BE2C (cell line): ENCODE results near the gene ATP6V1B1.

ENCODE experiments used
- DNase-seq: peaks from one replicate; pipeline ENCODE4 v3.0.0-alpha.2; 2020
- H3K27me3 ChIP-seq: fragments of 250-450 bp; sonication (Bioruptor Pico); 2 replicates; pipeline ENCODE4 v1.5.1; 2020; ENCODE audit warnings: mild to moderate bottlenecking
- H3K36me3 ChIP-seq: fragments of 250-450 bp; sonication (Bioruptor Pico); 2 replicates; pipeline ENCODE4 v1.5.1; 2020; ENCODE audit warnings: mild to moderate bottlenecking
- H3K4me1 ChIP-seq: fragments of 250-450 bp; sonication (Bioruptor Pico); 2 replicates; pipeline ENCODE4 v1.5.1; 2020
- H3K4me3 ChIP-seq: 2 replicates; pipeline ENCODE4 v1.5.1; 2011; ENCODE audit warnings: low read depth, low read length
- H3K9me3 ChIP-seq: fragments of 250-450 bp; sonication (Bioruptor Pico); 2 replicates; pipeline ENCODE4 v1.5.1; 2020
- CTCF ChIP-seq: IDR thresholded peaks from 2 replicates; pipeline ENCODE4 v1.5.1; 2012; ENCODE audit warnings: mild to moderate bottlenecking, low read depth, low read length

The ATP6V1B1 gene

GRCh38 chr2:70897977-70898226 is 37.8 kb upstream of the ATP6V1B1 start:
- DNase-seq: no peak
- Histone ChIP-seq H3K4me1 (no peaks in the 10 kb centered on the region), H3K36me3 (no peaks in the 10 kb centered on the region), H3K27me3 (no peaks in the 10 kb centered on the region), H3K9me3 (no peaks in the 10 kb centered on the region), H3K4me3 (no peak overlapping the region)
- TF ChIP-seq CTCF: no peak

GRCh38 chr2:70898363-70899240 is 37.1 kb upstream of the ATP6V1B1 start:
- Histone ChIP-seq H3K4me3 (no peak overlapping the region), H3K9me3 (no peaks in the 10 kb centered on the region), H3K4me1 (no peaks in the 10 kb centered on the region), H3K27me3 (no peaks in the 10 kb centered on the region), H3K36me3 (no peaks in the 10 kb centered on the region)
- no peak for DNase-seq
- no peak for TF ChIP-seq CTCF

GRCh38 chr2:70901227-70902066 is 34.3 kb upstream of the ATP6V1B1 start:
- no peaks in the 10 kb centered on the region for H3K36me3 ChIP-seq
- H3K9me3 ChIP-seq: no peaks in the 10 kb centered on the region
- DNase-seq: peak; percentile 35
- no peak for TF ChIP-seq CTCF
- no peaks in the 10 kb centered on the region for H3K27me3 ChIP-seq
- H3K4me1 ChIP-seq: no peaks in the 10 kb centered on the region
- peak overlapping the region; percentile 81 for H3K4me3 ChIP-seq

- TF ChIP-seq CTCF: no peak
- Histone ChIP-seq H3K4me1 (no peaks in the 10 kb centered on the region), H3K9me3 (no peaks in the 10 kb centered on the region), H3K36me3 (no peaks in the 10 kb centered on the region), H3K4me3 (peak overlapping the region; percentile 81), H3K27me3 (no peaks in the 10 kb centered on the region)
- DNase-seq: peak; percentile 18
Observed at GRCh38 chr2:70902067-70902442, 33.6 kb upstream of the ATP6V1B1 start.

- Histone ChIP-seq H3K27me3 (no peaks in the 10 kb centered on the region), H3K4me3 (peak overlapping the region; percentile 81; the same call in 1 of the 2 replicates), H3K4me1 (no peaks in the 10 kb centered on the region), H3K9me3 (no peaks in the 10 kb centered on the region), H3K36me3 (no peaks in the 10 kb centered on the region)
- no peak for TF ChIP-seq CTCF
- no peak for DNase-seq
Observed at GRCh38 chr2:70902579-70902978, 33.1 kb upstream of the ATP6V1B1 start.

GRCh38 chr2:70903171-70903570 is 32.5 kb upstream of the ATP6V1B1 start:
- no peak overlapping the region for H3K4me3 ChIP-seq
- DNase-seq: no peak
- no peak for TF ChIP-seq CTCF
- no peaks in the 10 kb centered on the region for H3K36me3 ChIP-seq
- no peaks in the 10 kb centered on the region for H3K27me3 ChIP-seq
- no peaks in the 10 kb centered on the region for H3K9me3 ChIP-seq
- no peaks in the 10 kb centered on the region for H3K4me1 ChIP-seq
